ENCODE results near the gene SCAPER.

The SCAPER gene

GRCh38 chr15:76905013-76905839 is at the start of gene SCAPER:
TSS of gene SCAPER (minus strand) at chr15:76905340. CDS start at chr15:76883817, 21,523 bp downstream.
- DNase-seq, result peak; percentile 89

GRCh38 chr15:76954744-76955143 is 49.6 kb upstream of the SCAPER start:
- DNase-seq, result no peak

DNA sequence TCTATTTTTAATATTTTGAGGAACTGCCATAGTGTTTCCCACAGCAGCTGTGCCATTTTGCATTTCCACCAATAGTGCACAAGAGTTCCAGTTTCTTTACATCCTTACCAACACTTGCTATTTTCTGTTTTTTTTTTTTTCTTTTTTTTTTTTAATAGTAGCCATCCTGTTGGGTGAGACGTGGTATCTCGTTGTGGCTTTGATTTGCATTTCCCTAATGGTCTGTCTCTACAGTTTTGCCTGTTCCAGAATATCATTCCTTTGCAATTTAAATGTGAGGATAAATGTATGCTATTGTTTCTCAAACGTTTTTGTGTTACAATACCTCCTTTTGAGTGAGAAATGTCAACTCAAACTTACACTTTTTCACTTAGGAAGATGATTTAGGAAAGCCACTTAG is 48.8 kb upstream of the SCAPER start:
- no peak for DNase-seq

DNA sequence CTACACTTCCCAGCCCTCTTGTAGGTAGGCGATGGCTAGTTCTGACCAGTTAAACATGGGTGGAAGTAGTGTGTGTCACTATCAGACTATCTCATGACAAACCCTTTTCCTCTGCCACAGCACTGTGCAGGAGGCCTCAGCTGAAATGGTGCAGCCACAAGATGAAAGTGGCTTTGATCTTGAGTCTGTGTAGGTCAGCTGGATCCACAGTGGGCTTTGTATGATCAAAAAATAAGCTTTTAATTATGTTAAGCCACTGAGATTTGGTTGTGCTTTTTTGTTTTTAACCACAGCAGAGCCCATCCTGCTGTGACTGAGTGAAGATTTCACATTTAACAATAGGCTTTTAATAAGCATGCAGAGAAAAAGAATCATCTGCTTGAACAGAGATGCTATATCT is 46.1 kb upstream of the SCAPER start:
- DNase-seq, result no peak

- DNase-seq, result no peak
These were observed 42.3 kb upstream of the SCAPER start for GRCh38 chr15:76947454-76947853.

DNA sequence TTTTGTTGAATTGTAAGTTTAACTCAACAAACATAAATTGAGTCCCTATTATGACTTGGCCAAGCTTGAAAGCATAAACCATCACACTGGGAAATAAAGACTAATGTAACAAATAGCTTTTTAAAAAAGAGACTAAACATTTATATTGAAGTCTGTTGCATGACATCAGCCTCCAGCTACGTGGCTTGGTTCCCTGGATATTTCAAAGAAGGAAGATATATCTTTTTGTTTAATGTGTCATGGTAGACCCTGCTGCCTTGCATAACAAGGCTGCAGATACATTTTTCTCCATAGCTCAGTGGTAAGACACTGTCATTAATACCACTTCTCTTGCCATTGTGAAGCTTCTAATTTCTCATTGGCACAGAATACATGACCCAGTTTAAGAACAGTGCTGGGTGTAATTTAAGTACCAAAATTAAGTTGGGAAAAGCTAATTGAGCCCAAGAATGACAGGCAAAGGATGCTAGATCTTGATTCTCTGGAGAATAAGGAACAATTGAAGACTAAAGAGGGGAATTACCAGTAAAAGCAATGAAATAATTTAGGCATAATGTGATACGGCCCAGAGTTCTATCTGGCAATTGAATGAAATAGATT is 40.5 kb upstream of the SCAPER start:
- DNase-seq, result no peak

- DNase-seq, result no peak
These were observed 37.2 kb upstream of the SCAPER start for GRCh38 chr15:76942331-76942730.

GRCh38 chr15:76941636-76942035 is 36.5 kb upstream of the SCAPER start:
- DNase-seq, result no peak

GRCh38 chr15:76939715-76940114 is 34.6 kb upstream of the SCAPER start:
- DNase-seq, result peak; percentile 47

GRCh38 chr15:76938752-76939151 is 33.6 kb upstream of the SCAPER start:
- no peak for DNase-seq

- no peak for DNase-seq
These were observed 31.5 kb upstream of the SCAPER start for GRCh38 chr15:76936671-76937070.

- DNase-seq, result no peak
These were observed 30.5 kb upstream of the SCAPER start for GRCh38 chr15:76935620-76936019.

- no peak for DNase-seq
These were observed 27.2 kb upstream of the SCAPER start for GRCh38 chr15:76932135-76932966.

DNA sequence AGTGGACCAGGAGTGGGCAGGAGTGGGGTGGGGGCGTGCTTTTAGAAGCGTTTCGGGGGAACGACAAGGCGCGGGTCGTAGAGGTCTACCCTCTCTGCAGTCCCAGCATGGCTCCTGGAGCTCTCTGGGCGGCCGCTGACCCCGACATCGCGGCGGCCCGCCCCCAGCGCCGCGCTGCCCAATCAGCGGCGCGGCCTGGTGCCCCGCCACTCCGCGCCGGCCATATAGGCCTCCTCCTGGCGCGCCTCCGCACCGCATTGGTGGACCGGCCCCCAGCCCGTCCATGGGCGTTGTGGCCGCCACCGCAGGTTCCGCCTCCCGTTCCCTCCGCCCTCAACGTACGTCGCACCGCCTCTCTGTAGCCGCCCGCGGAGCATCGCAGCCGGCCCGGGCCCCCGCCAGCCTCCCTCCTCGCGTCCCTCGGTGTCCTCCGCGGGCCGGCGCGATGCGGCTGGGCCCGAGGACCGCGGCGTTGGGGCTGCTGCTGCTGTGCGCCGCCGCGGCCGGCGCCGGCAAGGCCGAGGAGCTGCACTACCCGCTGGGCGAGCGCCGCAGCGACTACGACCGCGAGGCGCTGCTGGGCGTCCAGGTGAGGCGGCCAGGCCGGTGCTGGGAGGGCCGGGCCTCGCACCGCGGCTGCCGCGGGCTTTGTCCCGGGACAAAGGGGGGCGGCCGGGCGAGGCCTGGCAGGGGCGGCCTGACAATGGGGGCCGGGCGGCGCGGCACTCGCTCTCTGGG is 26.4 kb upstream of the SCAPER start, which contains the start of gene RCN2:
Gene RCN2 (plus strand): TSS at position 353 of the 738 bp plus-strand sequence. CDS start 93 bp downstream, at position 446.
- peak; percentile 97 for DNase-seq

DNA sequence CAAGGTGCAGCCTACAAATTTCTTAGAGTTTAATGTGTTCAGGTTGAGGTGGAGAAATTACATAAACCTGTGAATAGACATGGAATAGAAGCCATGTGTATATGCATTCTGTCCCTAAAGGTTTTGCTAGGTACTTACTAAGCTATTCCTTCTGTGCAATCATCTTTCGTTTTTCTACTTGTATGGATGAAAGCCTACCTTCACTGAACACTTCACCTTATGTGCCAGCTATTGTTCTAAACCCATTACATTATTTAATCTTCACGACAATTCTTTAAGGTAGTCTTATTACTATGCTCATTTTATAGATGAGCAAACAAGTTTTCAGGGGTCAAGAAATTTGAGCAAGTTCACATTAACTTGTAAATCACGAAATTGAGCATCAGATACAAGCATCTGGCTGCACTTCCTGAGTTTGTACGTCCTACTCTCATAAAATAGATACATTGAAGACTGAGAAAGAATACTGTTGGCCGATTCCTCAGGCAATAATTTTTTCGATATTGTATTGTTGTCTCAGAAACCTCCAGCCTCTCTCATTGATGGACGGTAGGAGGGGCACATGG is 25.8 kb upstream of the SCAPER start:
- DNase-seq, result no peak

DNA sequence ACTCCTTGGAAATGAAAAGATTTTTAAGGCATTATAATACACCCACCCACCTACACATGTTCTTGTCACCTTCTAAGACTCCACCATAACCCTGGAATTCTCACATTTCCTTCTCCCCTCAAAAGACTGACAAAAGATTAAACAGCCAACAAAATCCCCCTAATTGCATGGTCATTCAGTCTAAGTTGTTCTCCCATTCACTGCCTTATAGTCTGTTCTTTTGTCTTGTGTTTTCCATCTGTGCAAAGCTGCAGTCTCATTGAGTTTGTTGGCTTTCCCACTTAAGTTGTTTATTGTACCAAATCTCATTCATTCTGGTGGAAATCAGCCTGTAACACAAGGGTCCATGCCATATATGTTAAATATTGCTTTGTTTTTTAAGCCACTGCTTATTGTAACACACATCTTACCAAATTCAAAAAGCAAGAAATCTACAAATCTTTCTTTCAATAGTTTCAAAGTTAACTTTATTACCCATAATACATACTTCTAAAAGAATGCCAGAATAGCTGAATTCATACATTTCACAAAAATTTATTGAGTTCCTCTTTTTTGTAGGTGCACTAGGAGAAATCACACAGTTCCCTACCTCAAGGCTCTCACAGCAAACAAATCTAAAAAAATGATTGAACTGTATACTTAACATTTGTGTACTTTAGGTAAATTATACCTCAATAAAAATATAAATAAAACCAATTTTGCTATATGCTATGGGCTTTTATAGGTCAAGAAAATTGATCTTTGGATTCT is 24.0 kb upstream of the SCAPER start:
- DNase-seq, result no peak

- DNase-seq, result no peak
These were observed 23.1 kb upstream of the SCAPER start for GRCh38 chr15:76928201-76928600.

GRCh38 chr15:76916369-76916768 is 11.2 kb upstream of the SCAPER start:
- no peak for DNase-seq

GRCh38 chr15:76913737-76914136 is 8.6 kb upstream of the SCAPER start:
- DNase-seq, result no peak

DNA sequence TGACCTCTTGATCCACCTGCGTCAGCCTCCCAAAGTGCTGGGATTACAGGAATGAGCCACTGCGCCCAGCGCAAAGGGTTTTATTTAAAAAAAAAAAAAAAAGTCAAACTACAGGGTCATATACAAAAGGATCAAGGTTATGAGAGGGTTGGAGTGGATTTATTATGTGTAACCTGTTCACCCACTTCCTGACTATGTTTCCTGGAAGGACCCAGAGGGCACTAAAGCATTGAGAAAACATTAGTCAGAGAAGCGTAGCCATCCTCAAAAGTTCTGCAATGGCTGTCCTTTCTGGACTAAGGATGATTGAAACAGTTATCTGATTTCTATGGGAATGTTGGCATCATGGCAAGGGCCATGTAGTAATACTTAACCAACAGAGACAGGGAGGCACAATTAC is 7.3 kb upstream of the SCAPER start:
- DNase-seq, result no peak

DNA sequence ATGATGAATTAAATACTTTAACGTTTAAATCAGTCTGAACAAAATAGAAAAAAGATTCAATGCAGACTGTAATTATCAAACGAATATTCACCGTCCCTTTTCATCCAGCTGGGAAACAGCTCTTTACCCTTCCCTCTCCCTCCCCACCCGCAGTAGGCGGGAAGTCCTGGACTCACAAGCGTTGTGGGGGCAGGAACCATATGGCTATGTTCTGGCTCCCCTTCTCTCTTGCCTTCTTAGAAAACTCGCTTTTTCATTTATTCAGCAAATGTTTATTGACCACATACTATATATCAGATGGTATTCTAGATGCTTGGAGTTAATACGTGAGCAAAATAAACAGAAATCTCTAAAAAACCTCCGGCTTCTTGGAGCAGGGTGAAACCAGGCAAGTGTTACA is 715 bp upstream of the SCAPER start:
- DNase-seq, result no peak
